ENCODE results near the gene PAM16. TPM values are rescaled to one million over a fixed set of nuclear protein-coding genes. Genes with fewer than 3 reads are reported as not detected.

Gene PAM16
- total RNA-seq, 1 donor from 2014 or later, result 15.5 TPM

- peak; percentile 72 for DNase-seq
Observed at GRCh38 chr16:4371357-4372000, 20.4 kb upstream of the PAM16 start, which contains the start of gene VASN. TSS of gene VASN (plus strand) at chr16:4371848. CDS start at chr16:4380878, 9,030 bp downstream.

- no peak for DNase-seq
Observed at GRCh38 chr16:4370570-4371356, 19.6 kb upstream of the PAM16 start.

GRCh38 chr16:4370151-4370550 lies 19.0 kb upstream of the PAM16 start:
- no peak for DNase-seq

- peak; percentile 46 for DNase-seq
Observed at GRCh38 chr16:4369007-4369733, 18.0 kb upstream of the PAM16 start.

GRCh38 chr16:4367393-4367856 lies 16.3 kb upstream of the PAM16 start:
- no peak for DNase-seq

GRCh38 chr16:4366016-4366415 lies 14.9 kb upstream of the PAM16 start:
- DNase-seq, result no peak

- no peak for DNase-seq
Observed at GRCh38 chr16:4365615-4366014, 14.5 kb upstream of the PAM16 start.

- no peak for DNase-seq
Observed at GRCh38 chr16:4365014-4365406, 13.9 kb upstream of the PAM16 start.

GRCh38 chr16:4364196-4365013 lies 13.3 kb upstream of the PAM16 start:
- no peak for DNase-seq

GRCh38 chr16:4362476-4363135 lies 11.5 kb upstream of the PAM16 start:
- no peak for DNase-seq

- DNase-seq, result no peak
Observed at GRCh38 chr16:4361944-4362311, 10.8 kb upstream of the PAM16 start.

- no peak for DNase-seq
Observed at GRCh38 chr16:4361033-4361943, 10.2 kb upstream of the PAM16 start.

GRCh38 chr16:4360538-4361021 lies 9.5 kb upstream of the PAM16 start:
- no peak for DNase-seq

- DNase-seq, result no peak
Observed at GRCh38 chr16:4359914-4360313, 8.8 kb upstream of the PAM16 start.

- peak; percentile 61 for DNase-seq
Observed at GRCh38 chr16:4358831-4359561, 7.9 kb upstream of the PAM16 start.

- no peak for DNase-seq
Observed at GRCh38 chr16:4358236-4358635, 7.1 kb upstream of the PAM16 start.

GRCh38 chr16:4356820-4357219 lies 5.7 kb upstream of the PAM16 start:
- no peak for DNase-seq

GRCh38 chr16:4354512-4355409 lies 3.6 kb upstream of the PAM16 start:
- no peak for DNase-seq

GRCh38 chr16:4353675-4354074 lies 2.6 kb upstream of the PAM16 start:
- no peak for DNase-seq

Measured in dermis blood vessel endothelial cell (primary cell).